CD4-positive, alpha-beta T cell (primary cell): Measurements from ENCODE around the gene OTOP3. TPM values are rescaled to one million over a fixed set of nuclear protein-coding genes. Genes with fewer than 3 reads are reported as not detected.

ENCODE experiments used
- ATAC-seq: fragments of 200-7000 bp; cut with Tn5 transposase; one replicate; pipeline ENCODE4 v1.10.0; 2022; ENCODE audit warnings: mild to moderate bottlenecking; ENCODE audit not compliant: poor library complexity
- CTCF ChIA-PET: fragments of 350-600 bp; sonication (Branson Sonifier 250); formaldehyde crosslinking; loops from one replicate; lab custom pipeline; 2021; ENCODE audit warnings: antibody characterized with exemption, inconsistent platforms; lab: Charles Lee
- POLR2A ChIA-PET: fragments of 350-600 bp; sonication (Branson Sonifier 250); formaldehyde crosslinking; loops from one replicate; lab custom pipeline; 2021; ENCODE audit warnings: antibody characterized with exemption, inconsistent platforms; lab: Charles Lee
- DNase-seq, 14 experiments: peaks; one replicate each; pipeline ENCODE4 v3.0.0-alpha.2; 2013 to 2020; ENCODE audit warnings: mixed read lengths in 2 of 14
- H3K27ac ChIP-seq, 2 donors: one replicate each; pipeline versions ENCODE4 v1.5.1 to v1.7.0; 2013; ENCODE audit warnings: low read length in 2 of 2, low read depth in 1 of 2, mild to moderate bottlenecking in 1 of 2
- H3K27me3 ChIP-seq, 2 experiments: 1 replicate in 1 of 2; 2 replicates in 1 of 2; pipeline versions ENCODE4 v1.6.1 to v1.7.0; 2013; ENCODE audit warnings: low read length in 2 of 2, control low read depth in 1 of 2, mild to moderate bottlenecking in 1 of 2, moderate library complexity in 1 of 2; ENCODE audit not compliant: insufficient read depth in 2 of 2, control insufficient read depth in 1 of 2
- H3K36me3 ChIP-seq: one replicate; pipeline ENCODE4 v1.6.1; 2013; ENCODE audit warnings: low read length, control low read depth; ENCODE audit not compliant: insufficient read depth
- H3K4me1 ChIP-seq: one replicate; pipeline ENCODE4 v1.6.1; 2013; ENCODE audit warnings: low read length, control low read depth; ENCODE audit not compliant: insufficient read depth
- H3K4me3 ChIP-seq: one replicate; pipeline ENCODE4 v1.5.1; 2013; ENCODE audit warnings: mild to moderate bottlenecking, low read length, moderate library complexity
- H3K9me3 ChIP-seq, 2 experiments: 1 replicate in 1 of 2; 2 replicates in 1 of 2; pipeline versions ENCODE4 v1.6.1 to v1.7.0; 2013; ENCODE audit warnings: low read length in 2 of 2, mild to moderate bottlenecking in 2 of 2, control low read depth in 1 of 2, moderate library complexity in 1 of 2; ENCODE audit not compliant: control insufficient read depth in 1 of 2, insufficient read depth in 1 of 2
- H3K27ac Mint-ChIP-seq: one replicate; pipeline ENCODE4 v1.8.0; 2020; ENCODE audit warnings: mixed read lengths
- H3K27me3 Mint-ChIP-seq: one replicate; pipeline ENCODE4 v1.8.0; 2021; ENCODE audit warnings: mixed read lengths
- H3K36me3 Mint-ChIP-seq: one replicate; pipeline ENCODE4 v1.8.0; 2021; ENCODE audit warnings: low read depth, mixed read lengths
- H3K4me1 Mint-ChIP-seq: one replicate; pipeline ENCODE4 v1.8.0; 2021; ENCODE audit warnings: low read depth, mixed read lengths
- H3K4me3 Mint-ChIP-seq: one replicate; pipeline ENCODE4 v1.8.0; 2020; ENCODE audit warnings: mild to moderate bottlenecking, mixed read lengths
- H3K9me3 Mint-ChIP-seq: one replicate; pipeline ENCODE4 v1.8.0; 2020; ENCODE audit warnings: mixed read lengths
- intact Hi-C, 2 experiments: fragments of 100-400 bp; cut with DNase I in 1 of 2; cut with micrococcal nuclease in 1 of 2; formaldehyde crosslinking; loops; one replicate each; pipeline versions ENCODE4 v1.15.1 to v1.9.0; 2023 to 2025; cut with DNase I, micrococcal nuclease
- total RNA-seq, 174 experiments: library from RNA in 2 of 174; stranded (reverse) in 2 of 174; gene quantifications; one replicate each; pipeline ENCODE4 v1.2.3 and lab custom pipeline; 2021 to 2026
- TF ChIP-seq, protein P1 (sequence below): fragments of 200-600 bp; IDR thresholded peaks from one replicate; pipeline ENCODE4 v1.8.0; 2022; ENCODE audit warnings: antibody characterized with exemption, mild to moderate bottlenecking

The OTOP3 gene
- total RNA-seq, 2 experiments from 2014 or later = not detected

DNA sequence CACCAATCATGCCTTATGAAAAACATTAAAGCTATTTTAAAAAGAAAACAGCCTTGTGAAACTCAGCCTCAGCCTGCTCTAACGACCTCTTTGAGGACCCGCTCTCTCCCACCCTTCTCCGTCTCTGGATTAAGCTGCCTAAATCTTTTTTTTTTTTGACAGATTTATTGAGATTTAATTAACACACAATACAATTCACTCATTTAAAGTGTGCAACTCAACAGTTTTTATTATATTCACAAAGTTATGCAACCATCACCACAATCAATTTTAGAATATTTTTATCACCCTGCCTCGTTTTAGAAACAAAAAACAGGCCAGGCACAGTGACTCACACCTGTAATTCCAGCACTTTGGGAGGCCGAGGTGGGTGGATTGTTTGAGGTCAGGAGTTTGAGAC lies 60.1 kb downstream of the OTOP3 start:
- intact Hi-C loops = no loop called here
- H3K4me3 ChIP-seq = no peak overlapping the region
- Mint-ChIP-seq H3K4me1 (no peaks in the 10 kb centered on the region), H3K27ac (no peak overlapping the region), H3K9me3 (no peaks in the 10 kb centered on the region), H3K27me3 (no peaks in the 10 kb centered on the region), H3K36me3 (no peaks in the 10 kb centered on the region), H3K4me3 (no peak overlapping the region)
- H3K36me3 ChIP-seq = no peaks in the 10 kb centered on the region
- CTCF ChIA-PET = no interaction called here
- no peak for ATAC-seq
- POLR2A ChIA-PET = no interaction called here
- no peak overlapping the region for H3K27ac ChIP-seq
- TF ChIP-seq, protein P1, sequence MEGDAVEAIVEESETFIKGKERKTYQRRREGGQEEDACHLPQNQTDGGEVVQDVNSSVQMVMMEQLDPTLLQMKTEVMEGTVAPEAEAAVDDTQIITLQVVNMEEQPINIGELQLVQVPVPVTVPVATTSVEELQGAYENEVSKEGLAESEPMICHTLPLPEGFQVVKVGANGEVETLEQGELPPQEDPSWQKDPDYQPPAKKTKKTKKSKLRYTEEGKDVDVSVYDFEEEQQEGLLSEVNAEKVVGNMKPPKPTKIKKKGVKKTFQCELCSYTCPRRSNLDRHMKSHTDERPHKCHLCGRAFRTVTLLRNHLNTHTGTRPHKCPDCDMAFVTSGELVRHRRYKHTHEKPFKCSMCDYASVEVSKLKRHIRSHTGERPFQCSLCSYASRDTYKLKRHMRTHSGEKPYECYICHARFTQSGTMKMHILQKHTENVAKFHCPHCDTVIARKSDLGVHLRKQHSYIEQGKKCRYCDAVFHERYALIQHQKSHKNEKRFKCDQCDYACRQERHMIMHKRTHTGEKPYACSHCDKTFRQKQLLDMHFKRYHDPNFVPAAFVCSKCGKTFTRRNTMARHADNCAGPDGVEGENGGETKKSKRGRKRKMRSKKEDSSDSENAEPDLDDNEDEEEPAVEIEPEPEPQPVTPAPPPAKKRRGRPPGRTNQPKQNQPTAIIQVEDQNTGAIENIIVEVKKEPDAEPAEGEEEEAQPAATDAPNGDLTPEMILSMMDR = no peak
- no peak for DNase-seq
- no peaks in the 10 kb centered on the region for H3K27me3 ChIP-seq
- H3K4me1 ChIP-seq = no peaks in the 10 kb centered on the region
- no peaks in the 10 kb centered on the region for H3K9me3 ChIP-seq

DNA sequence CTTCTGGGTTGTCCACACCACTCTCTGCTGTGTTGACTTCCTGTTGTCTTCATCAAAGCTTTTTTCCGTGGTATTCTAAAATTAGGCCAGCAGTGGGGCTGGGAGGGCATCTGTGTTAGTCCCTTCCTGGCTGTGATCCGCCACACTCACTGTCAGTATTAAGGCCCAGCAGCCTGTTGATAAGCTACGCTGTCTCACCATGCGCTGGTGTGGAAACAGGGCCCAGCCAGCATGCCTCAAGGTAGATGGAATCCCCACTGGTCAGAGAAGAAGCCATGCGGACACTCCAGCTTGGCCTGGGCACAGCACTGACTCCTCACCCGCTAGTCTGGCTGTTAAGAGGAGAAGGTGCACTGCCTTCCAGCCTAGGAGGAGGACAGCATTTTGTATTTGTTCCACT lies 63.1 kb downstream of the OTOP3 start:
- ChIA-PET CTCF (interaction anchor here (0.7 kb wide), 1 partner anchor 37 kb away, joined by 4 read pairs; no protein-coding TSS in a partner anchor), POLR2A (interaction anchor here (0.8 kb wide), 1 partner anchor 13 kb away, joined by 3 read pairs; no protein-coding TSS in a partner anchor)
- Histone ChIP-seq H3K4me3 (no peak overlapping the region), H3K36me3 (no peaks in the 10 kb centered on the region), H3K27me3 (no peaks in the 10 kb centered on the region), H3K4me1 (no peaks in the 10 kb centered on the region), H3K27ac (no peak overlapping the region), H3K9me3 (no peaks in the 10 kb centered on the region)
- no peak overlapping the region for H3K4me3 Mint-ChIP-seq
- intact Hi-C loops = no loop called here
- no peaks in the 10 kb centered on the region for H3K4me1 Mint-ChIP-seq
- TF ChIP-seq, protein P1 = no peak
- no peaks in the 10 kb centered on the region for H3K36me3 Mint-ChIP-seq
- H3K27ac Mint-ChIP-seq = no peak overlapping the region
- no peaks in the 10 kb centered on the region for H3K9me3 Mint-ChIP-seq
- no peak for DNase-seq
- no peak for ATAC-seq
- no peaks in the 10 kb centered on the region for H3K27me3 Mint-ChIP-seq

DNA sequence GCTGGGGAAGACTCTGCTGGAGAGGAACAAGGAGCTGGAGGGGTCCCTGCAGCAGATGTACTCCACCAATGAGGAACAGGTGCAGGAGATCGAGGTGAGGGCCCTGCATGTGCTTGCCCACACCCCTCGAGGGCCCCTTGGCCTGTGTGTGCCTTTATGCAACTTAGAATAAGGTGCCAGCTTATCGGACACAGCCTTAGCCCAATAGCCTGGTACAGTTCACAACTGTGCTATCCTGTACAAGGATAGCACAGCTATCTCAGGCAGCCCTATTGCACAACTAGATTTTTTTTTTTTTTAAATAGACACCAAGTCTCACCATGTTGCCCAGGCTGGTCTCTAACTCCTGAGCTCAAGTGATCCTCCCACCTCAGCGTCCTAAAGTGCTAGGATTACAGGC lies 63.8 kb downstream of the OTOP3 start:
- Histone ChIP-seq H3K9me3 (no peaks in the 10 kb centered on the region), H3K27me3 (no peaks in the 10 kb centered on the region), H3K4me1 (no peaks in the 10 kb centered on the region), H3K27ac (no peak overlapping the region), H3K4me3 (no peak overlapping the region), H3K36me3 (no peaks in the 10 kb centered on the region)
- no peaks in the 10 kb centered on the region for H3K4me1 Mint-ChIP-seq
- ChIA-PET POLR2A (interaction anchor here (0.8 kb wide), 1 partner anchor 12 kb away, joined by 3 read pairs; no protein-coding TSS in a partner anchor), CTCF (no interaction called here)
- DNase-seq (no peak), ATAC-seq (no peak)
- intact Hi-C loops = no loop called here
- H3K36me3 Mint-ChIP-seq = no peaks in the 10 kb centered on the region
- no peak overlapping the region for H3K4me3 Mint-ChIP-seq
- H3K9me3 Mint-ChIP-seq = no peaks in the 10 kb centered on the region
- no peaks in the 10 kb centered on the region for H3K27me3 Mint-ChIP-seq
- no peak overlapping the region for H3K27ac Mint-ChIP-seq
- TF ChIP-seq, protein P1 = no peak

Other genes with a start within 250 kb of the OTOP3 start
- gene CD300LF, start 223.0 kb upstream of the OTOP3 start, total RNA-seq = 1 to 10 TPM in 1 of 2 experiments, under 1 TPM in 1; 0.39 to 1.0 TPM
- 10 to 100 TPM; 19.0 to 21.1 TPM for gene RAB37, start 198.6 kb upstream of the OTOP3 start, total RNA-seq
- 10 to 100 TPM; 68.4 to 72.4 TPM for gene NHERF1, start 187.3 kb upstream of the OTOP3 start, total RNA-seq
- gene NAT9, start 159.6 kb upstream of the OTOP3 start, total RNA-seq = 10 to 100 TPM; 34.6 to 38.2 TPM
- not detected for gene GRIN2C, start 76.0 kb upstream of the OTOP3 start, total RNA-seq
- 1 to 10 TPM; 2.1 to 2.7 TPM for gene FDXR, start 62.9 kb upstream of the OTOP3 start, total RNA-seq
- not detected for gene FADS6, start 42.3 kb upstream of the OTOP3 start, total RNA-seq
- gene USH1G, start 12.6 kb upstream of the OTOP3 start, total RNA-seq = not detected
- not detected for gene OTOP2, start 11.6 kb upstream of the OTOP3 start, total RNA-seq
- 10 to 100 TPM; 31.8 to 31.9 TPM for gene HID1, start 36.9 kb downstream of the OTOP3 start, total RNA-seq
- gene CDR2L, start 51.7 kb downstream of the OTOP3 start, total RNA-seq = under 1 TPM in 1 of 2 experiments, not detected in 1; 0.08 TPM
- 1 to 10 TPM; 5.4 to 7.1 TPM for gene MRPL58, start 76.8 kb downstream of the OTOP3 start, total RNA-seq
- gene ATP5PD, start 111.1 kb downstream of the OTOP3 start, total RNA-seq = 100 to 1,000 TPM in 1 of 2 experiments, 10 to 100 TPM in 1; 98.5 to 112 TPM
- 10 to 100 TPM; 26.1 to 28.0 TPM for gene KCTD2, start 111.3 kb downstream of the OTOP3 start, total RNA-seq
- gene SLC16A5, start 152.1 kb downstream of the OTOP3 start, total RNA-seq = 10 to 100 TPM in 1 of 2 experiments, 1 to 10 TPM in 1; 9.2 to 11.0 TPM
- 1 to 10 TPM; 4.1 to 4.8 TPM for gene ARMC7, start 174.1 kb downstream of the OTOP3 start, total RNA-seq
- 10 to 100 TPM; 14.1 to 16.1 TPM for gene NT5C, start 195.8 kb downstream of the OTOP3 start, total RNA-seq
- gene JPT1, start 218.6 kb downstream of the OTOP3 start, total RNA-seq = 10 to 100 TPM; 21.3 to 25.5 TPM
- 100 to 1,000 TPM; 207 to 228 TPM for gene SUMO2, start 247.1 kb downstream of the OTOP3 start, total RNA-seq